Left ventricle myocardium inferior (tissue), 1 donor: ENCODE results near the gene LANCL2. TPM values are rescaled to one million over a fixed set of nuclear protein-coding genes. Genes with fewer than 3 reads are reported as not detected.

Experiments used
- DNase-seq: peaks from one replicate; pipeline ENCODE4 v3.0.0-alpha.2; 2020
- H3K27ac ChIP-seq: fragments of 200-600 bp; replicated peaks from 2 replicates; pipeline ENCODE4 v1.8.0; 2021
- H3K27me3 ChIP-seq: fragments of 200-600 bp; 2 replicates; pipeline ENCODE4 v1.8.0; 2021; ENCODE audit warnings: low read depth
- H3K36me3 ChIP-seq: fragments of 200-600 bp; 2 replicates; pipeline ENCODE4 v1.8.0; 2021
- H3K4me1 ChIP-seq: fragments of 200-600 bp; 2 replicates; pipeline ENCODE4 v1.8.0; 2021
- H3K4me3 ChIP-seq: fragments of 200-600 bp; 2 replicates; pipeline ENCODE4 v1.8.0; 2021; ENCODE audit warnings: mild to moderate bottlenecking, moderate library complexity
- H3K9me3 ChIP-seq: fragments of 200-600 bp; replicated peaks from 2 replicates; pipeline ENCODE4 v1.8.0; 2021
- CTCF ChIP-seq: fragments of 200-600 bp; IDR thresholded peaks from 2 replicates; pipeline ENCODE4 v1.8.0; 2021; ENCODE audit warnings: antibody characterized with exemption, mild to moderate bottlenecking, borderline replicate concordance
- intact Hi-C: fragments of 100-400 bp; cut with micrococcal nuclease; formaldehyde crosslinking; loops from one replicate; pipeline ENCODE4 v1.11.0; 2022
- total RNA-seq: library from RNA; stranded (reverse); fragmentation: NEBNext Ultra II Directional; extraction: Animal tissue kit (Norgen Biotek cat#: 25700); gene quantifications from one replicate; pipeline ENCODE4 v1.2.1, GENCODE V29; 2021
- donor health status: DM: no; HTN: yes; CAD: no; lungs with severe emphysema.

LANCL2 gene
- total RNA-seq, 1 donor from 2014 or later = 7.9 TPM

GRCh38 chr7:55472928-55473725 is 108.0 kb downstream of the LANCL2 start:
- no peaks in the 10 kb centered on the region for H3K9me3 ChIP-seq
- no peak overlapping the region for H3K4me3 ChIP-seq
- TF ChIP-seq CTCF = no peak
- H3K36me3 ChIP-seq = peaks cover 12% of the 10 kb centered on the region
- no peak overlapping the region for H3K27ac ChIP-seq
- H3K4me1 ChIP-seq = peaks cover 3% of the 10 kb centered on the region
- no peak for DNase-seq
- intact Hi-C loops = no loop called here
- no peaks in the 10 kb centered on the region for H3K27me3 ChIP-seq

DNA sequence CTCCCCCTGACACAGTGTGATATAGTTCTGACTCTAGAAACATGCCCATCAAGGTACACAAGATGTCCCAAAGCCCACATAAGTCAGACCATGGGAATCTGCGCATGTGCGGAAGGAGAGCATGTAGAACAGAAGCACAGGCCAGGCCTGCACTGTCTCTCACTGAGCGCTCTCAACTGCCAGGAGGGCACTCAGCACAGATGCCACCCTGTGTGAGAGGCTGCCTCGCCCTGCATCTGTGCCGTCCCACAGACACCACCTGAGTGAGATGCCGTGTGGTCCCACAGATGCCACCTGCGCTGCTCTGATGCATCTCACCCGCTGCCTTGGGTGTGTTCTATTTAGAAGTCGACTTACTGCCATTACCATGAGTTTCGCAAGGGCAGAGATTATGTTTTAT is 108.8 kb downstream of the LANCL2 start:
- peaks cover 8% of the 10 kb centered on the region for H3K4me1 ChIP-seq
- H3K36me3 ChIP-seq = peaks cover 12% of the 10 kb centered on the region
- TF ChIP-seq CTCF = no peak
- H3K27me3 ChIP-seq = no peaks in the 10 kb centered on the region
- intact Hi-C loops = no loop called here
- no peak for DNase-seq
- H3K9me3 ChIP-seq = no peaks in the 10 kb centered on the region
- H3K4me3 ChIP-seq = no peak overlapping the region
- H3K27ac ChIP-seq = no peak overlapping the region

DNA sequence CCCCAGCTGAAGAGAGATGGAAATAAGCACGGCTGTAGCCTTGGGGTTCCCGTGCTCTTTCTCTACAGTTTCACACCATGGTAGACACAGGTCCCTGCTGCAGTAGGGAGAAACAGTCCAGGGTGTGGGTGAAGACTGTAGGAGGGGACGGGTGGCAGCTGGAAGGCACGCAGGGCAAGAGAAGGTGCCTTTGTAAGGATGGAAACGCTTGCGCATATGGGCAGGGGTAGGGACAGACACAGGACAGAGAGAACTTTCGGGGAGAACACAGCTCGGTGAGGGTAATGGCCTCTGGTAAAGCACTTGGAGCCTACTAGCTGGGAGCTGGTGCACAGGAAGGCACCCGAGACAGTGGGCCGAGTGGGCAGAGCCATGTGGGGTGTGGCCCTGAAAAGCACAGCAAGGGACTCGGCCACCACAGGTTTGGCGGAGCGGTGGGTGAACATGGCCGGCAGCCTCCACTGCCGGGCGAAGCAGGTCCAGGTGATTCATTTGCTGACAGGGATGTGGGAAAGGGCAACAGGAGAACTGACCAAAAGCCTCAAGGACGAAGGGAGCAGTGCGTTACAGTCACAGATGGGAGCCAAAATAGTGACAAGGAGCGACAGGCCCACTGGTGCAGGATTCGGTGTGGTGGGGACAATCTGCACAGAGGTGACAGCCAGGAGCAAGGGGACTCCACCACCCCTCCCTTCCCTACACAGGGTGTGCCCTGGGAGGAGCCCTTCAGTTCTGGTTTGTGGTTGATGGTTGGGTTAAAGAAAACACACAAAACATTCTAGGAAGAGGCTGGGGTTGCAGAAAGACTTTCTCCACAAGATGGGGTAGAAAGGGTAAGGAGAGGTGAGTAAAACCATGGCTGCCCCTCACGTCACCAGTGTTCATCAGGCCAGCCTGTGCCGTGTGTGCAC is 110.1 kb downstream of the LANCL2 start:
- DNase-seq = no peak
- peaks cover 7% of the 10 kb centered on the region for H3K4me1 ChIP-seq
- TF ChIP-seq CTCF = no peak
- no peaks in the 10 kb centered on the region for H3K27me3 ChIP-seq
- no peak overlapping the region for H3K4me3 ChIP-seq
- no peak overlapping the region for H3K27ac ChIP-seq
- peaks cover 12% of the 10 kb centered on the region for H3K36me3 ChIP-seq
- intact Hi-C loops = no loop called here
- H3K9me3 ChIP-seq = no peaks in the 10 kb centered on the region

DNA sequence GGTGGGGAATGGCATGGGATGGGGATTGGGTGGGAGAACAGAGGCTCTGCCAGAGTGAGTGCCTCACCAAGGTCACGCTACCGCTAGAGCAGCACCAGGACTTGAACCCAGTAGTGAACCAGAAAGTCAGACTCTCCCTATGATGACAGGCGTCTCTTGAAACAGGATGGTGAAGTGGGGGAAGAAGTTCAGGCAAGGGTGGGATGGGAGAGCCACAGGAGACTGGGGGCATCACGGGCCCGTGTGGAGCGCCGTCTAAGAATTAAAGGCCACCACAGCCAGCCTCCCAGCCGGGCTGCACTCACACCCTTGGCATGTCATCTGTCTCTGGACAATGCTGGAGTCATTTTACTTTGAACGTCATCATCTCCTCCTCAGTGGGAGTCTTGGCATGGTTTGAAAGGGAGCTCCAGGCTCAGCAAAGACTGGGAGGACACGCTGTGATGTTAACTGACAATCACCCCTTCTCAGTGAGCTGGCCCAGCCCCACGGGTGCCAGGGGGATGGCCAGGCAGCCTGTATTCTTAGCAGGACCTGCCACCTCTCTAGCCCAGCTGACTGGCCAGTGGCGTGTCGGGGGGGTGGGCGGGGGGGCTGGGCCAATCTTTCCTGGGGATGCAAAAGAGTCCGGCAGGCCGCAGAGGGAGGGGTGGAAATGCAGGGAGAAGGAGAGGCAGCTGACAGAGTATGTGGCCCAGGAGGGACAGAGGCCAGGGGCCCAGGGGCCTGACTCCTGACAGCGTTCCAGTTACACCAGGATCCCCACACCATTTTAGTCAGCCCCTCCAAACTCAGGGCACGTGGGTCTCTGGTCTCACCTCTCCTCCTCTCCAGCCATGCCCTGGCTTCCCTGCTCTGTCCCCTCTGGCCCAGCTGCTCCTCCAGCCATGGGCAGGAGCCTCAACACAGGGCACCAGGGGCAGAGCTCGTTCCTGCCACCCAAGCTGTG is 111.0 kb downstream of the LANCL2 start:
- peaks cover 12% of the 10 kb centered on the region for H3K36me3 ChIP-seq
- no peak for DNase-seq
- no peaks in the 10 kb centered on the region for H3K27me3 ChIP-seq
- H3K4me3 ChIP-seq = no peak overlapping the region
- TF ChIP-seq CTCF = no peak
- no peaks in the 10 kb centered on the region for H3K9me3 ChIP-seq
- H3K4me1 ChIP-seq = peaks cover 5% of the 10 kb centered on the region
- H3K27ac ChIP-seq = no peak overlapping the region
- intact Hi-C loops = no loop called here
